ENCODE data around the gene CDRT15. TPM values are rescaled to one million over a fixed set of nuclear protein-coding genes. Genes with fewer than 3 reads are reported as not detected.

CDRT15 gene
- total and polyA plus RNA-seq, 7 donors = not detected

GRCh38 chr17:14200354-14200753, 36.3 kb downstream of the CDRT15 start:
- Histone ChIP-seq H3K27ac (no peak overlapping the region), H3K36me3 (peaks cover 0 to 3% (median 0%) of the 10 kb centered on the region in 4 donors), H3K4me3 (no peak overlapping the region), H3K27me3 (no peaks in the 10 kb centered on the region), H3K9me3 (no peaks in the 10 kb centered on the region), H3K4me1 (peaks cover 0 to 3% (median 0%) of the 10 kb centered on the region in 4 donors)
- no peak for DNase-seq
- TF ChIP-seq POLR2AphosphoS5 (IDR thresholded peaks at IDR 0.05) = no peak
- TF ChIP-seq EP300 (IDR thresholded peaks at IDR 0.05) = no peak
- TF ChIP-seq CTCF (IDR thresholded peaks at IDR 0.05) = no peak
- TF ChIP-seq POLR2A (IDR thresholded peaks at IDR 0.05) = no peak
- intact Hi-C loops (cut with DNase I) = no loop called here
- 91 to 92% methylated on average over 4 of the region's 4 CpGs for WGBS, 2 donors

GRCh38 chr17:14199601-14200000, 37.1 kb downstream of the CDRT15 start:
- Histone ChIP-seq H3K27me3 (no peaks in the 10 kb centered on the region), H3K9me3 (no peaks in the 10 kb centered on the region), H3K4me3 (no peak overlapping the region), H3K36me3 (peaks cover 0 to 3% (median 0%) of the 10 kb centered on the region in 4 donors), H3K27ac (no peak overlapping the region), H3K4me1 (peaks cover 0 to 3% (median 0%) of the 10 kb centered on the region in 4 donors)
- DNase-seq = no peak
- 82 to 96% methylated on average over 5 of the region's 5 CpGs for WGBS, 2 donors
- intact Hi-C loops (cut with DNase I) = no loop called here
- TF ChIP-seq POLR2A (IDR thresholded peaks at IDR 0.05) (no peak), POLR2AphosphoS5 (IDR thresholded peaks at IDR 0.05) (no peak), CTCF (IDR thresholded peaks at IDR 0.05) (no peak), EP300 (IDR thresholded peaks at IDR 0.05) (no peak)

- 90% methylated on average over 4 of the region's 4 CpGs for WGBS, 2 donors
- H3K4me1 ChIP-seq = peaks cover 0 to 3% (median 0%) of the 10 kb centered on the region in 4 donors
- intact Hi-C loops (cut with DNase I) = no loop called here
Measured at GRCh38 chr17:14198575-14198974, 38.1 kb downstream of the CDRT15 start.

GRCh38 chr17:14198013-14198412, 38.6 kb downstream of the CDRT15 start:
- H3K4me3 ChIP-seq = no peak overlapping the region
- DNase-seq = no peak
- no peaks in the 10 kb centered on the region for H3K27me3 ChIP-seq
- H3K36me3 ChIP-seq = peaks cover 0 to 3% (median 0%) of the 10 kb centered on the region in 4 donors
- intact Hi-C loops (cut with DNase I) = no loop called here
- H3K27ac ChIP-seq = no peak overlapping the region
- WGBS, 2 donors = 83 to 87% methylated on average over 6 of the region's 6 CpGs
- H3K4me1 ChIP-seq = peaks cover 0 to 3% (median 0%) of the 10 kb centered on the region in 4 donors
- TF ChIP-seq POLR2AphosphoS5 (IDR thresholded peaks at IDR 0.05) (no peak), CTCF (IDR thresholded peaks at IDR 0.05) (no peak), EP300 (IDR thresholded peaks at IDR 0.05) (no peak), POLR2A (IDR thresholded peaks at IDR 0.05) (no peak)
- no peaks in the 10 kb centered on the region for H3K9me3 ChIP-seq

More at GRCh38 chr17:14198575-14198974, 38.1 kb downstream of the CDRT15 start:
- Histone ChIP-seq H3K36me3 (peaks cover 0 to 3% (median 0%) of the 10 kb centered on the region in 4 donors), H3K27ac (no peak overlapping the region), H3K4me3 (no peak overlapping the region), H3K27me3 (no peaks in the 10 kb centered on the region), H3K9me3 (no peaks in the 10 kb centered on the region)
- no peak for TF ChIP-seq POLR2AphosphoS5 (IDR thresholded peaks at IDR 0.05)
- TF ChIP-seq POLR2A (IDR thresholded peaks at IDR 0.05) = no peak
- TF ChIP-seq CTCF (IDR thresholded peaks at IDR 0.05) = no peak
- TF ChIP-seq EP300 (IDR thresholded peaks at IDR 0.05) = no peak
- no peak for DNase-seq

- Histone ChIP-seq H3K36me3 (peaks cover 0 to 3% (median 0%) of the 10 kb centered on the region in 4 donors), H3K4me3 (no peak overlapping the region), H3K27me3 (no peaks in the 10 kb centered on the region), H3K9me3 (no peaks in the 10 kb centered on the region), H3K27ac (no peak overlapping the region), H3K4me1 (peaks cover 0 to 3% (median 0%) of the 10 kb centered on the region in 4 donors)
- 30 to 83% methylated on average over 4 of the region's 4 CpGs for WGBS, 2 donors
- intact Hi-C loops (cut with DNase I) = no loop called here
- TF ChIP-seq POLR2A (IDR thresholded peaks at IDR 0.05) (no peak), CTCF (IDR thresholded peaks at IDR 0.05) (no peak), POLR2AphosphoS5 (IDR thresholded peaks at IDR 0.05) (no peak), EP300 (IDR thresholded peaks at IDR 0.05) (no peak)
- no peak for DNase-seq
Measured at GRCh38 chr17:14197586-14197985, 39.1 kb downstream of the CDRT15 start.

Data from sigmoid colon (tissue), 7 donors.